ENCODE results near the gene LHX2. TPM values are rescaled to one million over a fixed set of nuclear protein-coding genes. Genes with fewer than 3 reads are reported as not detected.

The LHX2 gene
- total RNA-seq, 4 donors from 2014 or later: not detected

DNA sequence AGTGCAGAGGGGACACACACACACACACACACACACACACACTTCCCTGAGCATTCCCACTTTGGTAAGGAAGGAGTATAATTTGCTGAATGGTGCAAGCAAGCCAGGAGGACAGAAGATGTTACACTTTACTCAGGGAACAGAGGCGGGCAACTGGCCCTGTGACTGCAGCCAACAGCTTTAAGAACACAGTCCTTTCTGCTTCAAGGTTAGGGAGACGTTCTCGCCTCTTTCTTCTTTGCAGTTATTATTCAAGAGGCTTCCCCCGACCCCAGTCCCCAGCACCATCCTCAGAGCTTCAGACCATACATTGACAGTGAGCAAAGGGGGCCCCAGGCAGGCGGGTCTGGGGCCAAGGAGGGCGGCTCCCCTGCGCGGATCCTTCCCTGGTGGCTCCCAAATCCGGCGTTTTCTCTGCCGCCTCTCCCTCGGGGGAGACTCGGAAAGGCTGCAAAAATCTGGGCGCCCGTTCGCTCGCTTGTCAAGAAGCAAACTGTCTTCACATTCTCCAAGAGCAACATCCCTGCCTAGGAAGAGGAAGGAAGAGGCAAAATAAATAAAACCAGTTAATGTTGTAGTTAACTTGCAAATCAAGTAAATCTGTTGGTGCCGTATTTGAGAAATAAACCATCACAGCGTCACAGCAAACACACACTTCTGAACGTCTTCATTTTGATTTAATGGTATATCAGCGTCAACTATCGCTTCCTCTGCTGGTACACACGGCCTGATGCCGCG is 3.8 kb upstream of the LHX2 start:
- Histone ChIP-seq H3K4me3 (replicated peaks in 1 of 3) (no peak overlapping the region), H3K27ac (no peak overlapping the region), H3K27me3 (peaks cover 69% of the 10 kb centered on the region), H3K9me3 (no peaks in the 10 kb centered on the region), H3K4me1 (peaks cover 22 to 32% of the 10 kb centered on the region in 2 donors), H3K36me3 (no peaks in the 10 kb centered on the region)
- TF ChIP-seq, protein P1, sequence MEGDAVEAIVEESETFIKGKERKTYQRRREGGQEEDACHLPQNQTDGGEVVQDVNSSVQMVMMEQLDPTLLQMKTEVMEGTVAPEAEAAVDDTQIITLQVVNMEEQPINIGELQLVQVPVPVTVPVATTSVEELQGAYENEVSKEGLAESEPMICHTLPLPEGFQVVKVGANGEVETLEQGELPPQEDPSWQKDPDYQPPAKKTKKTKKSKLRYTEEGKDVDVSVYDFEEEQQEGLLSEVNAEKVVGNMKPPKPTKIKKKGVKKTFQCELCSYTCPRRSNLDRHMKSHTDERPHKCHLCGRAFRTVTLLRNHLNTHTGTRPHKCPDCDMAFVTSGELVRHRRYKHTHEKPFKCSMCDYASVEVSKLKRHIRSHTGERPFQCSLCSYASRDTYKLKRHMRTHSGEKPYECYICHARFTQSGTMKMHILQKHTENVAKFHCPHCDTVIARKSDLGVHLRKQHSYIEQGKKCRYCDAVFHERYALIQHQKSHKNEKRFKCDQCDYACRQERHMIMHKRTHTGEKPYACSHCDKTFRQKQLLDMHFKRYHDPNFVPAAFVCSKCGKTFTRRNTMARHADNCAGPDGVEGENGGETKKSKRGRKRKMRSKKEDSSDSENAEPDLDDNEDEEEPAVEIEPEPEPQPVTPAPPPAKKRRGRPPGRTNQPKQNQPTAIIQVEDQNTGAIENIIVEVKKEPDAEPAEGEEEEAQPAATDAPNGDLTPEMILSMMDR (IDR thresholded peaks at IDR 0.05): no peak
- TF ChIP-seq POLR2A (IDR thresholded peaks at IDR 0.05): no peak
- WGBS, 2 donors: 8 to 9% methylated on average over 21 to 25 of the region's 25 CpGs
- intact Hi-C loops (cut with DNase I): no loop called here
- DNase-seq: no peak

DNA sequence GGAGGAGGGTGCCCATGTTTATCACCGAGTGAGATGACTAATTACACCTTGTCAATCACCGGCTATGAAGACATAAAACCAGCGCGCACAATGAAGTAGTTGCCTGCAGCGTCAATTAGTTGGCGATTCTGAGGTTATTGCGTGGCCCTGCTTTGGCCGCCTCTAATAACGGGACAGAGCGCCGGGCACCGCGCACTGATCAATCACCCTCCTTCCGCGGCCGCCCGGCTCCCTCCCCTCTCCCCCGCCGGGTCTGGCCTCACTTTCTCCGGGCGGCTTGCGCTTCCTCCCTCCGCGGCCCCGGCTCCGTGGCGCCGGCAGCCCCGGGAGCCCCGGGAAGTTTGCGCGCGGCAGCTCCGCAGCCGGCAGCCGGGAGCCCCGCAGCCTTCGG is 3.3 kb upstream of the LHX2 start:
- Histone ChIP-seq H3K27ac (no peak overlapping the region), H3K36me3 (no peaks in the 10 kb centered on the region), H3K27me3 (peaks cover 70% of the 10 kb centered on the region), H3K9me3 (no peaks in the 10 kb centered on the region), H3K4me3 (replicated peaks in 1 of 3) (no peak overlapping the region), H3K4me1 (peaks cover 22 to 35% of the 10 kb centered on the region in 2 donors)
- WGBS, 2 donors: 4 to 10% methylated on average over 2 to 17 of the region's 38 CpGs
- TF ChIP-seq, protein P1 (IDR thresholded peaks at IDR 0.05): no peak
- TF ChIP-seq POLR2A (IDR thresholded peaks at IDR 0.05): no peak
- intact Hi-C loops (cut with DNase I): no loop called here
- DNase-seq: no peak

DNA sequence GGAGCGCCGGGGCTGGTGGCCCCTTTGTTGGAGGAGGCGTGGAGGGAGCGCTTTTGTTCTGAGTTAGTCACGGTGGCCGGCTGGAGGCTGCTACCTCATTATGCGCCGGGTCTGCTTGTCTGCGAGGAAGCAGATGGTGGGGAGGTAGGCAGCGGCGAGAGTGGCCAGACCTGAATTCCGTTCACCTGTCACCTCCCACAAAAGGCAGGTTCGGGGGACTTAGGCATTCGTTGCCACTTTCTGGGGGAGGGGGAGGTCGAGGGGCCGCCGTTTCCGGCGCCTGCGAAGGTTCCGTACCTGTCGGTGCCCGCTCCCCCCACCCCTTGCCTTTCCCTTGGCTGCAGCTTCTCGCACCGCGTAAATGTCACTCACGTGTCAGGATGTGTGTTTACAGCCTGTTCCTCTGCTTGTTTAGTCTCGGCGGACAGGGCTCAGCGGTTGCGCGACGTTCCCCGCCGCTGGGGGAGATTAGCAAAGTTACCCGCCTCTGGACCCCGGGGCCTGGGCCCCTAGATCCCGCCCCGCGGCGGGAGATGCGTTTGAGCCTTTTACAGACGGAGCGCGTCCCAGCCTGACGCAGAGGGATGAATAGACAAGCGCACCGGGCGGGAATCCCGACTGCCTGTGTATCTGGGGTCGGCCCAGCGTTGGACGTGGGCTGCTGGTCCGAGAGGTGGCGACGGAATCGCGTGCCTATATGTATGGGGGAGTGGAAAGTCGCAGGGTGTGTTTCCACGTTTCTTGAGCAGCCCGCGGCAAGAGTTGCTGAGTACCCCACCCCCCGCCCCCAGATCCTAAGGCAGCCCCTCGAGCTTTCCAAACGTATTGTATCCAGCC is 2.7 kb upstream of the LHX2 start:
- no peak overlapping the region for H3K27ac ChIP-seq
- no peak overlapping the region for H3K4me3 ChIP-seq (replicated peaks in 1 of 3)
- H3K36me3 ChIP-seq: no peaks in the 10 kb centered on the region
- H3K27me3 ChIP-seq: peaks cover 75% of the 10 kb centered on the region
- H3K9me3 ChIP-seq: no peaks in the 10 kb centered on the region
- TF ChIP-seq, protein P1 (IDR thresholded peaks at IDR 0.05): no peak
- TF ChIP-seq POLR2A (IDR thresholded peaks at IDR 0.05): no peak
- 2 to 3% methylated on average over 23 to 41 of the region's 65 CpGs for WGBS, 2 donors
- intact Hi-C loops (cut with DNase I): no loop called here
- H3K4me1 ChIP-seq: peaks cover 22 to 35% of the 10 kb centered on the region in 2 donors
- no peak for DNase-seq

DNA sequence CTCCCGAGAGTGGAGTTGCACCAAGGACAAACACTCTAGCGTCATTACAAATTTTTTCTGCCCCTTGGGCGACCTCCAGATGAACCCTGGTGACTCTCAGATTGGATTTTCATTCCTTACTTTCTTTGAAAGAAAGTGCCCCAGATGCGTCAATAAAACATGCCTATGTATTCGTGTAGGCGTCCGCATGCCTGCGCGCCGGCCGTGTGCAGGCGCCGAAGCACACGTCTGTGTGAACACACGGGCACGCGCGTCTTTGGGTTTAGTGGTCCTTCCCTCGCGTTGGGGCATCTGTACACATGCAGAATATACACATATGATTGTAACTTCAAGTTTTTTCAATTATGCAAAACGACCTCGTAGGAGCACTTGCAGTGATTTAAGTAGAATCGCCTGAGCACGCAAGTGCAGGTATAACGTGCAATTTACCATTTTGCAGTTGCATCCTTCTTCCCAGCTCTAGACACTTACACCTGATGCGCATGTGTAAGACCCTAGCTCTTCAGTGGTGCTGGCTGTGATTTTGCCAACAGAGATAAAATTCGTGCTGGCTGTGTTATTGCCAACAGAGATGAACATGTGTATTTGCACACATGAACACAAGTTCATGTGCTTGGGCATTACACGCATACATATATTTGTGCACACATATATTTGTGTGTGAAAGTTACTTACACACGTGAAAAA is 1.9 kb upstream of the LHX2 start:
- Histone ChIP-seq H3K9me3 (no peaks in the 10 kb centered on the region), H3K4me3 (replicated peaks in 1 of 3) (no peak overlapping the region), H3K27ac (no peak overlapping the region), H3K27me3 (peaks cover 75% of the 10 kb centered on the region), H3K4me1 (peaks cover 22 to 35% of the 10 kb centered on the region in 2 donors), H3K36me3 (no peaks in the 10 kb centered on the region)
- no peak for TF ChIP-seq POLR2A (IDR thresholded peaks at IDR 0.05)
- TF ChIP-seq, protein P1 (IDR thresholded peaks at IDR 0.05): no peak
- whole genome bisulfite sequencing, 2 donors: 8 to 9% methylated on average over 29 of the region's 29 CpGs
- intact Hi-C loops (cut with DNase I): no loop called here
- DNase-seq: no peak
